GM23248 (cell line): ENCODE data around the gene FLII.

Experiments
- EZH2 ChIP-seq: fragments of 200-600 bp; sonication (generic); IDR thresholded peaks from 2 replicates; pipeline ENCODE4 v1.6.1; 2018; ENCODE audit warnings: antibody characterized with exemption, mild to moderate bottlenecking; ENCODE audit not compliant: insufficient read depth, poor library complexity, severe bottlenecking
- EZH2phosphoT487 ChIP-seq: fragments of 200-600 bp; sonication (generic); IDR thresholded peaks from 2 replicates; pipeline ENCODE4 v1.6.1; 2018; ENCODE audit warnings: antibody characterized with exemption, moderate library complexity, mild to moderate bottlenecking, low read depth; ENCODE audit not compliant: insufficient read depth

DNA sequence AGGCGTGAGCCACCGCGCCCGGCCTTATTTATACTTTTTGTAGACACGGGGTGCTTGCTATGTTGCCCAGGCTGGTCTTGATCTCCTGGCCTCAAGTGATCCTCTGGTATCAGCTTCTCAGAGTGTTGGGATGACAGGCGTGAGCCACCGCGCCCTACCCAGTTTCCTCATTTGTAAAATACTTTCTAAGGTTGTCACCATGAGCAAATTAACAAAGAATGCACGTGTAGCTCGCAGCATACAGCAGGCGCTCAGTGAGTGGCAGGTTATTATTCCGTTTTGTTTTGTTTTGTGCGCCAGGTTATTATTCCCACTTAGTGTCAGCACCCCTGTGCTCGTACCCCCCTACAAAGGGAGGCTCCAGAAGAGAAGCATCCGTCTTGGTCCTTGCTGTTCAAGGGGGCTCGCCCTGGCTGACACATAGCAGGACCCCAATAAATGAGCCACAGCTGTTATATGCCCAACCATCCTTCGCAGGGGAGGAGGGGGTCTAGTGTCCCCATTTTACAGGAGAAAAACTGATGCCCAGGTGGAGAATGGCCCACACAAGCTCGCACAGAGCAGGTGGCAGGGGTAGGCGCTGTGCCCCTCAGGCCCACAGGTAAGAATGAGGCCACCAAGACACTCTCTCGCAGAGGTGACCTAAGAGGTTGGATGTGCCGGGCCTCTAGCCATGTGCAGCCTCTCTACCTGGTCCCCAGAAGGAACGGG, 1.2 kb upstream of the FLII start:
- TF ChIP-seq EZH2 (no peak), EZH2phosphoT487 (no peak)
